WERI-Rb-1 (cell line): ENCODE results near the gene TRIM65.

ENCODE experiments used
- DNase-seq: peaks from one replicate; pipeline ENCODE4 v3.0.0-alpha.2; 2020
- H3K27ac ChIP-seq: fragments of 250-450 bp; sonication (Bioruptor Pico); 2 replicates; pipeline ENCODE4 v1.5.1; 2020; ENCODE audit warnings: mild to moderate bottlenecking, moderate library complexity
- H3K27me3 ChIP-seq: fragments of 250-450 bp; sonication (Bioruptor Pico); 2 replicates; pipeline ENCODE4 v1.5.1; 2021; ENCODE audit warnings: mild to moderate bottlenecking, low read depth, moderate library complexity; ENCODE audit not compliant: insufficient read depth, severe bottlenecking
- H3K36me3 ChIP-seq: fragments of 250-450 bp; sonication (Bioruptor Pico); 2 replicates; pipeline ENCODE4 v1.5.1; 2020; ENCODE audit warnings: mild to moderate bottlenecking, moderate library complexity
- H3K4me3 ChIP-seq: 2 replicates; pipeline ENCODE4 v1.5.1; 2011; ENCODE audit warnings: low read depth, mild to moderate bottlenecking, control low read depth, low read length
- H3K9me3 ChIP-seq: fragments of 250-450 bp; sonication (Bioruptor Pico); 2 replicates; pipeline ENCODE4 v1.5.1; 2021; ENCODE audit warnings: mild to moderate bottlenecking, moderate library complexity; ENCODE audit not compliant: severe bottlenecking
- CTCF ChIP-seq: IDR thresholded peaks from 2 replicates; pipeline ENCODE4 v1.5.1; 2011; ENCODE audit warnings: low read depth, mild to moderate bottlenecking, control low read depth, inconsistent platforms, low read length

The TRIM65 gene

GRCh38 chr17:75926456-75926855 lies 29.7 kb upstream of the TRIM65 start:
- Histone ChIP-seq H3K36me3 (peaks cover 25% of the 10 kb centered on the region), H3K9me3 (no peaks in the 10 kb centered on the region), H3K27me3 (no peaks in the 10 kb centered on the region), H3K27ac (no peak overlapping the region), H3K4me3 (no peak overlapping the region)
- TF ChIP-seq CTCF: no peak
- no peak for DNase-seq

- DNase-seq: no peak
- TF ChIP-seq CTCF: no peak
- H3K9me3 ChIP-seq: no peaks in the 10 kb centered on the region
- no peaks in the 10 kb centered on the region for H3K27me3 ChIP-seq
- no peak overlapping the region for H3K27ac ChIP-seq
- peaks cover 28% of the 10 kb centered on the region for H3K36me3 ChIP-seq
- no peak overlapping the region for H3K4me3 ChIP-seq
These were observed 29.2 kb upstream of the TRIM65 start for GRCh38 chr17:75925912-75926311.

- Histone ChIP-seq H3K27me3 (no peaks in the 10 kb centered on the region), H3K27ac (no peak overlapping the region), H3K4me3 (no peak overlapping the region), H3K9me3 (no peaks in the 10 kb centered on the region), H3K36me3 (peaks cover 28% of the 10 kb centered on the region)
- DNase-seq: no peak
- TF ChIP-seq CTCF: no peak
These were observed 28.4 kb upstream of the TRIM65 start for GRCh38 chr17:75925103-75925502.

DNA sequence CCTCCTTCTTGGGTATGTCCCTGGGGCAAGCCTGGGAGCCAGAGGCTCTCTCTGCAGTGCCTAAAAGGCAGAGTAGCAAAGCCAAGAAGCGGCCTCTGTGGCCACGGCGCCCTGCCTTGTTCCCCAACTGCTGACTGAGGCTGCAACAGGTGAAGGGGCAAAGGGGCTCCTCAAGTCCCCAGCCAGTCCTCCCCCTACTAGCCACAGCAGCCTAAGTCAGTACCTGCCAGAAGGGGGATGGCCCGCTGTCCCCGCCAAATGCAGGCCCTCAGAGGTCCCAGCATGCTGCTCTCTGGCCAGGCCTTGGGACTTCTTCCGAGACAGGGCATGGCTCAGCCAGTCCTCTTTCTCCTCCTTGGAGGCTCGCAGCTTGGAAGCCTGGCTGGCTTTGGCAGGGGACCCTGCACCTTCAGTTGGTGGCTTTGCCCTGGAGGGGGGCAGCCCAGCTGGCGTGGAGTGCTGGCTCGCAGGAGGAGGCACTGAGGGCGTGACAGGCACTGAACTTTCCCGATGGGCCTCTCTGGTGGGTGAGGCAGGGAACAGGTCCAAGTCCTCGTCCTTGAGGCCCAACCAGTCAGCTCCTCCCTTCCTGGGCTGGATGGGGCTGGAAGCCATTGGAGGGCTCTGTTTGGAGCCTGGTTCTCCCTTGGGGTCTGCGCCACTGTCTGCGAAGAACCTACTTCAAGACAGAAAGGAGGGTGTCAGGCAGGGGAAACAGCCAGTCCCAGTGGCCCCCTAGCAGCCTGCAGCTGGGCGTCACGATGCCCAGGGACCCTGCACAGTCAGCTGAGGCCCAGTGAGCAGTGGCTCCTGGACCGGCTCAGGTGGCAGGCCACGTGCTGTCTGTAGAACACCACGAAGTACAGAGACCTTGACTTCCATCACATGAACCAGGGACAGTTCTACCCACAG lies 26.5 kb upstream of the TRIM65 start:
- Histone ChIP-seq H3K4me3 (no peak overlapping the region), H3K27ac (no peak overlapping the region), H3K27me3 (no peaks in the 10 kb centered on the region), H3K9me3 (no peaks in the 10 kb centered on the region), H3K36me3 (peaks cover 28% of the 10 kb centered on the region)
- no peak for TF ChIP-seq CTCF
- DNase-seq: no peak

GRCh38 chr17:75922173-75922961 lies 25.6 kb upstream of the TRIM65 start:
- TF ChIP-seq CTCF: no peak
- no peaks in the 10 kb centered on the region for H3K9me3 ChIP-seq
- no peaks in the 10 kb centered on the region for H3K27me3 ChIP-seq
- H3K36me3 ChIP-seq: peaks cover 31% of the 10 kb centered on the region
- no peak for DNase-seq
- H3K4me3 ChIP-seq: no peak overlapping the region
- no peak overlapping the region for H3K27ac ChIP-seq
